Activated T-helper 9 cell treated with anti-CD3 and anti-CD28 coated beads, Interleukin-2, amount 50 U/mL, for 16 hours (primary cell): ENCODE data around the gene DYDC1.
"Not testable (repeated sequence)": the region's sequence is repeated elsewhere in the genome, so short reads cannot be mapped to it uniquely, and the experiment has no call there.

Source experiments
- DNase-seq: peaks from one replicate; pipeline ENCODE4 v3.0.0-alpha.2; 2020; ENCODE audit warnings: low read depth

The DYDC1 gene

DNA sequence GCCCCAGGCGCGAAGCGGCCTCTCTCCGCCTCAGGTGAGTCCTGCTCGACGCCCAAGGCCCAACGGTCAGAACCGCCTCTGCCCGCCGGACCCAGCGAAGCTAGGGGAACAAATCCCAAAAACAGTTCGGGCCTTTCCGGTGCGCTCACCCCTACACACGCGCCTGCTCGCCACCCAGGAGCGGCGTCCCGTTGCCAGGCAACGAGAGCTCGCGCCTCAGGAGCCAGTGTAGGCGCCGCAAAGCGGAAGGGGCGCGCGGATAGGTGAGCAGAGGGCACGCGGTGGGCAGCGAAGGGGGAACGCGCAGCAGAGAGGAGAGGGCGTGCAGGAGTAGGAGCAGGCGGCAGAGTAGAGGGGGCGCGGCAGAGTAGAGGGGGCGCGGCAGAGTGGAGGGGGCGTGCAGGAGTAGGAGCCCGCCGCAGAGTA, at the start of gene DYDC1, which contains the start of gene DYDC2:
Gene DYDC1 (minus strand): TSS at position 193 of the 426 bp plus-strand sequence. CDS start 4,154 bp downstream, outside the sequence.
Gene DYDC2 (plus strand): TSS at position 219 of the 426 bp plus-strand sequence. CDS start 5,663 bp downstream, outside the sequence.
- DNase-seq, result no peak

DNA sequence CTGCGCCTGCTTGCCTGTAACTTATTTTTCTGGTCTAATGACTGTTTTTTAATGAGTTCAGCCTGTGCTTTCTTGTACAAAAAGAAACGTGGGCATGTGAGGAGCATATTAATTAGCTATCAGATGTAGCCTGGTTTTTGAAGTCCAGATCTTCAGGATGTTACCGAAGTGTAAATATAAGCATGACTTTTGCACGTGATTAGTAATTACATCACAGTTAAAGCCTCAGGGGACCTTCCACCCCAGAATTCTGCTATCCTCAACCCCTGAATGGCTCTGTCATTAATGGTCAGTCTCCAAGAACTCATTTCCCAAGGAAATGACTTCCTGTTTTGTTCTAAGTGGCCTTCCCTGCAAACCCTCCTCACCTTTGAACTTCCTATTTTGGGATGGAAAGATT, 49.6 kb upstream of the DYDC1 start:
- no peak for DNase-seq

DNA sequence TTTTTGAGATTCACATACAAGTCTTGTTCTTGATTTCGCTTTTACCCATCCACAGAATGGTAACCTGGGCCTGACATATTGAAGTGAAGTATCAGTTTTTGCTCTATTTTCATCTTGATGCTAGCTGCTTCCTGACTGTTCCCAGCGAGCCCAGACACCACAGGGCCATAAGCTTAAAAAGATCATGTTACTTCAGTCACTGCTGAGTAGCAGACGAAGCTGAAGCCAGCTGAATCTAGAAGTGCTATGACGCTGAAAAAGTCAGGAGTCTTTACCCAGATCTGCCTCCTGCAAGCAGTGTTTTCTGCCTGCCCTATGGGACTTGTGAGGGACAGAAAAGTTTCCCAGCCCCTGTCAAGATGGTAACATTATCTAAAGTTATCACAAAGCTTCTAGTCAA, 49.1 kb upstream of the DYDC1 start:
- no peak for DNase-seq

DNA sequence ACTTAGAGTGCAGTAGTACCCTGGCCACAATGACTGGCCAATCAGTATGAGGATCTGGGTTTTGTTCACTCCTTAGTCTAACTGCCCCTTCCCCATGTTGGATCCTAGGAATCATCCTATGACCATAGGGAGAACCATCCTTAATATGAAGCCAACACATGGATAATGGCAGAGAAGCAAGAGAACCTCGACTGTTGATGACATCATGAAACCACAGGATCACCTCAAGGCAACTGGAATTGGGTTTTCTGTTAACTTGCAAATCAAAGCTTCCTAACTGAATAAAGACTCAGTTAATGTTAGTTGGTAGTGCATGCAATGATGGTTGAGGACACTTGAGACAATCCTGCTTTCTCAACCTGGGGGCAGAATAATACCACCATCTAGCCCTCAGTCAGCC, 48.5 kb upstream of the DYDC1 start:
- no peak for DNase-seq

DNA sequence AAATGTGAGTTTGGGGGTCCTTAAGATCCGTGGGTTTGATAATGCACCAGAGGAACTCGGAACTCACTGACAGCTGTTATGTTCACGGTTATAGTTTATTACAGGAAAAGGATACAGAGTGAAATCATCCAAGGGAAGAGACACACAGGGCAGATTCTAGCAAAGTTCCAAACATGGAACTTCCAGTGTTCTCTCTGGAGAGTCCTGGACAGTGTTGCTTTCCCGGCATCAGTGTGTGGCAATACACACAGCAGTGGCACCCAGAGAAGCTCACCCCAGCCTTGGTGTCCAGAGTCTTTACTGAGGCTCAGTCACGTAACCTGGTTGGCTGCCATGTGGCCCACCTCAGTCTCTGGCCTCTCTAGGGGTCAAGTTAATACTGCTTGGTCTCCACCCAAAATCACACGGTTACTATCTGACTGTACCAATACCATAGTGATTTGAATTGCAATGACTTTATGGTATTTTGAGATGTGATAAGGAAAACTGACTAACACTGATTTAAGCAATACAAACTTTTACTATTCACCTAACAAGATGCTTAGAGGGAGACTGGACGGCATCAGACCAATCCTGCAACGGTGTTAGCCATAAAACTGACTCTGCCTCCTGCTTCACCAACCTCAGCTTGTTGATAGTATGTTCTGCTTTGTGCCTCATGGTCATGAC, 43.7 kb upstream of the DYDC1 start:
- no peak for DNase-seq

DNA sequence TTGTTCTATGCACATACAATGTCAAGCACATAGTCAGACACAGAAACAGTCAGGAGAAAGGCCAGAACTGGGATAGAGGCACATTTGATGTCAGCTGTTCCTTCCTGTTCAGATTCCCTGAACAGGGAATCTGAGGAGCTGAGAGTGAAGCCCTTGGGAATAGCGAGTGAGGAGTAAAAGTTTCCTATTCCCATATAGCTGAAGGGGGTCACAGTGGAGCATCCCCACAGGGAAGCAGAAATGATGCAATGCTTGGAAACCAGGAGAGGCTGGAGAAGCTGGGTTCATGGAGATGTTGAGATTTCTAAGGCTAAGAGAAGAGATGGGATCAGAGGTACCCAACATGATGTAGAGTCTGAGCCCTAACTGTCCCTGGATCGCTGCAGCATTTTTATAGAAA, 40.5 kb upstream of the DYDC1 start:
- DNase-seq, result no peak

DNA sequence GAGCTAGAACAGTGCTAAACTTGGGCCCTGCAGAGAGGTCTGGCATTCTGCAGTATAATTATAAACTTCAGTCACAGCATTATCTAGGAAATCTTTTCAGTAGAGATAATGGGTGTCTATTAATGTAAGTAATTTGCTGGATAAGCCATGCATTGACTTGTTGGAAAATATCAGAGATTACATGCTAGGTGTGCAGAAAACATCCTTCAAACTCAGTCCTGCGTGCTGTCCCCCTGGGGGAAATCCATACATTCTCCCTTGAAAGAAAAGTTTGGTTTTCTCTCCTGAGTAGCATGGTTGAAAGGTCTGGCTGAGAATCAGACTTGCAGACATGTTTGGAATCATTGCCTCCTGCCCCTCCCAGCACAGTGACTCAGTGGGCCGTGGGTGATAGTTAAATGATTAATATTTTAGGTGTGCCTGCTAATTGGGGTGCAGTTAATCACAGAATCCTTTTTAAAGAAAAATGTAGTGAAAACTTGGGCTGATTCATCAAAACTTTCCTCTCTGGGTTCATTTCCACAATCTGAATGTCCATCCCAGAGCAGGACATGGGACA, 37.9 kb upstream of the DYDC1 start:
- DNase-seq, result no peak

DNA sequence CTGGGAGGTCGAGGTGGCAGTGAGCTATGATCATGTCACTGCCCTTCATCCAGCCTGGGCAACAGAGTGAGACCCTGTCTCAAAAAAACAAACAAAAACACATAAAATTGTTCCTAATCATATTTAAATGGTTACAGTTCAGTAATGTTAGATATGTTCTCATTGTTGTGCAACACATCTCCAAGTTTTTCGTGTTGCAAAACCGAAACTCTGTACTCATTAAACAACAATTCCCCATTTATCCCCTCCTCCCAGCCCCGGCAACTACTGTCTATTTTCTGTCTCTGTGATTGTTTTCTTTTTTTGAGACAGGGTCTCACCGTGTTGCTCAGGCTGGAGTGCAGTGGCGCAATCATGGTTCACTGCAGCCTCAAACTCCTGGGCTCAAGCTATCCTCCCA, 35.7 kb upstream of the DYDC1 start:
- DNase-seq, result no peak

DNA sequence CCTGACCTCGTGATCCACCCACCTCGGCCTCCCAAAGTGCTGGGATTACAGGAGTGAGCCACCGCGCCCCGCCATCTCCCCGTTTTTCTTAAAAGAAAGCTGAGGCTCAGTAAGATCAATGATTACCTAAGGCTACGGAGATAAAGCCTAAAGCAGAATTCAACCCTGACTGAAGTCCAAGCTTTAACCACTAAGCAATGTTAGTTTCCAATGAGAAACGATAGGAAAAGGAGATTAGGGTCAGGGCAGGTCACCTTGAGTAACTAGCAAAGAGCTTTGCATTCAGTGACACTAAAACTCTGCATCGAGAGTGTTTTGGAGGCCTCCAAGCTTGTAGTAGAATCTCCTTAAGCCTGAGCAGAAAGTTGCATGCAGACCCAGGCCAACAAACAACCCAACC, 34.2 kb upstream of the DYDC1 start:
- no peak for DNase-seq

DNA sequence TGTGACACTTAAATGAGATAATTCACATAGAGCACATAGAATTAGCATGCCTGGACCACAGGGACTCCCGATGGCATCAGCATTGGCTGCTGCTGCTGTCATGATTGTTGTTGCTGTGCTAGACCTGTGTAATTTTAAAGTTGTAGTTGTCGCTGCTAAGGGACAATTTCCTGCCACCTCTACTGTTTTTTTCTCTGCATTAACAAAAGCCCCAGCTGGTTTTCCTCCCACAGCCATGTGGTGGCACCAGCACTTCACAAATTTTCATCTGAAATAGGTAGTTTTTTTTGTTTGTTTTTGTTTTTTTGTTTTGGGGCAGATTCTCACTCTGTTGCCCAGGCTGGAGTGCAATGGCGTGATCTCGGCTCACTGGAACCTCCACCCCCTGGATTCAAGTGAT, 26.4 kb upstream of the DYDC1 start:
- DNase-seq, result no peak

DNA sequence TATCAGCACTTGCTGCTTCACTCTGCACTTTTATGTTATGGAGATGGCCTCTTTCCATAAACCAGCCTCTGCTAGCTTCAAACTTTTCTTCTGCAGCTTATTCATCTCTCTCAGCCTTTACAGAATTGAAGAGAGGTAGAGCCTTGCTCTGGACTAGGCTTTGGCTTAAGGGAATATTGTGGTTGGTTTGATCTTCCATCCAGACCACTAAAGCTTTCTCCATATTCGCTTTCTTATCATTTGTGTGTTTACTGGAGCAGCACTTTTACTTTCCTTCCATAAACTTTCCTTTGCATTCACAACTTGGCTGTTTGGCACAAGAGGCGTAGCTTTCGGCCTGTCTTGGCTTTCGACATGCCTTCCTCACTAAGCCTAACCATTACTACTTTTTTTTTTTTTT, 23.6 kb upstream of the DYDC1 start:
- DNase-seq, result no peak

DNA sequence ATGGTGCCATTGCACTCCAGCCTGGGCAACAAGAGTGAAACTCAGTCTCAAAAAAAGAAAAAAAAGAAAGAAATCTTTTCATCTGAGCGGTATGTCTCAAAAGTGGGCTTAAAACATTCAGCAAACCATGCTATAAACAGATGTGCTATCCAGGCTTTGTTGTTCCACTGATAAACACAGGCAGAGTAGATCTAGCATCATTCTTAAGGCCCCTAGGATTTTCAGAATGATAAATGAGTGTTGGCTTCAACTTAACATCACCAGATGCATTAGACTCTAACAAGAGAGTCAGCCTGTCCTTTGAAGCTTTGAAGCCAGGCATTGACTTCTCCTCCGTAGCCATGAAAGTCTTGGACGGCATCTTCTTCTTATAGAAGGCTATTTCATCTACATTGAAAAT, 23.1 kb upstream of the DYDC1 start:
- DNase-seq, result no peak

DNA sequence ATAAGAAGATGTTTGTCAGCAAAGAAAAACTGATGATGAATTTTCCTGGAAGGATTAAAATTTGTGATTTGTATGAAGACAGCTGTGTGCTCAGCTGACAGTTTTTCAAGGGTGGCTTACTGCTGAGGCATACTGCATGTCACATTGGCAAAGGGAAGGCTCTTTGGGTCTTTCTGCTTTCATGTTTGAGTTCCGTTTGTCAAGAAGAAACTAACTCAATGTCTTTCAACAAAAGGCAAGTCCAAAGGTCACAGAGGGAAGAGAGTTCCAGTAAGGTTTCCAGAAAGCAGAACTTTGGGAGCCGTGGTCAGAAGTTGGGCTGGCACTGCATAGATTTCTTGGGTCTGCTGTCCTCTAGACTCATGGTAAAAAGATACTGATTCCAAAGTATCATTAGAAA, 16.9 kb upstream of the DYDC1 start:
- DNase-seq, result no peak

DNA sequence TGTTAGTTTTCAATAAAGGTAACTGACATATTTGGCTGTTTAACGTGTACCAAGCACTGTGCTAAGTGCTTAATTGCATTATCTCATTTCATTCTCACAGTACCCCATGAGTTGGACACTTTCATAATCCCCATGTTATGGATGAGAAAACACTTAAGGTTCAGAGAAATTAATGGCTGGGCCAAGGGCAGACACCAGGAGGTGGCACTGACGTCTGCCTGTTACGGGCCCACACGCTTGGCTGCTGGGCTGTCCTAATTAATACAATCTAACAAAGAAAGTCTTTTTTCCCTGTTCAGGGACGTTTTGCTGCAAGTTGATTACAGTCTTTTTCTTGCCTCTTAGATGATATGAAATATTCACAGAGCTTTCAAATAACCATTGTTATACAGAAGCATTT, 16.1 kb upstream of the DYDC1 start:
- no peak for DNase-seq

DNA sequence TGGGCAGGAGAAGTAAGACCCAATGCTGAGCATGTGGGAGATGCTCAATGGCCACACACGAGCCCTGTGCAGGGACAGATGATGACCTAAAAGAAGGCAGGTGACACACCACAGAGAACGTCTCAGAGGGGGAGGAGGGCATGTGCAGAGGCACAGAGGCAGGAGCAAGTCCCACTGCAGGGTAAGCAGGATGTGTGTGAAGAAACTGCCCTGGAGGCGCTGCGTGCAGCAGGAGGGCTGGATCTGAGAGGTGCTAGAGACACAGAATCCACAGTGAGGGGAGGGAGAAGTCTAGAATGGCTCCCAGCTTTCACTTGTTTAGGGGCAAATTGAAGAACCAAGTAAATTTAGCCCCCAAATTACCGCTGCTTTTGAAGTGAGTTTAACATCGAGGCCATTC, 14.9 kb upstream of the DYDC1 start:
- DNase-seq, result no peak

DNA sequence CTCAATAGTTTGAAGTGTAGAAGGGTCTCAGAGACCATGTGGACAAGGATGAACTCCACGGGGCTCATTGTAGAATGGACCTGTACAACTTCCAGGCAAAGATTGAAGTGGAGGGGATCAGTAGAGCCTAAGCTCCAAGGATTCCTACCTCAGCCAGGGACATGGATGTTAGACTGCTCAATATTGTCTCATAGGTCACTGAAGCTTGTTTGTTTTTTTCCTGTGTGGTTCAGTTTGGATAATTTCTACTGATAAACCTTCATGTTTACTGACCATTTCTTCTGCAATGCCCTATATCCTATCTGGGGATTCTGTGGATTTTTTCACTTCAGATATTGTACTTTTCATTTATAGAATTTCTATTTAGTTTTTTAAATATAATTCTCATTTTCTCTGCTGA, 9.0 kb upstream of the DYDC1 start:
- DNase-seq, result no peak

DNA sequence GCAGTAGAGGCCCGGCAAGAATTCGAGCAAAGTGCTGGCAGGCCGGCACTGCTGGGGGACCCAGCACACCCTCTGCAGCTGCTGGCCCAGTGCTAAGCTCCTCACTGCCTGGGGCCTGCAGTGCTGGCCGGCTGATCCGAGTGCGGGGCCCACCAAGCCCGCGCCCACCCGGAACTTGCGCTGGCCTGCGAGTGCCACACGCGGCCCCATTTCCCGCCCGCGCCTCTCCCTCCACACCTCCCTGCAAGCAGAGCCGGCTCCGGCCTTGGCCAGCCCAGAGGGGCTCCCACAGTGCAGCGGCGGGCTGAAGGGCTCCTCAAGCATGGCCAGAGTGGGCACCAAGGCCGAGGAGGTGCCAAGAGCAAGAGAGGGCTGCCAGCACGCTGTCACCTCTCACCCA, 3.1 kb upstream of the DYDC1 start:
- no peak for DNase-seq

DNA sequence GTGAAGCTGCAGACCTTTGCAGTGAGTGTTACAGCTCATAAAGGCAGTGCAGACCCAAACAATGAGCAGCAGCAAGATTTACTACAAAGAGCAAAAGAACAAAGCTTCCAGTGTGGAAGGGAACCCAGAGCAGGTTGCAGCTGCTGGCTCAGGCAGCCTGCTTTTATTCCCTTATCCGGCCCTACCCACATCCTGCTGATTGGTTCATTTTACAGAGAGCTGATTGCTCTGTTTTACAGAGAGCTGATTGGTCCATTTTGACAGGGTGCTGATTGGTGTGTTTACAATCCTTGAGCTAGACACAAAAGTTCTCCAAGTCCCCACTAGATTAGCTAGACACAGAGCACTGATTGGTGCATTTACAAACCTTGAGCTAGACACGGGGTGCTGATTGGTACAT, 2.4 kb upstream of the DYDC1 start:
- not testable (repeated sequence) for DNase-seq

DNA sequence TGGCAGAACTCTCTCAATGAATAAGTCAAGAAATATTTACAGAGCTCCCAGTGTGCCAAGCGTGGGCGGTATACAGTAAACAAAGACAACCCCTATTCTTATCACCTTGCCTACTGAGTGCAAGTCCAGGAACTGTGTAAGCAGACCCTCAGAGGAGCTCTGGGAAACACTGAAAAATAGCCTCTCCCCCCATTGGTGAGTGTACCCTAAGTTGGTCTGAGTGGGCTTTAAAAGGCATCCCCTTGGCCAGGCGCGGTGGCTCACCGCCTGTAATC, 1.2 kb upstream of the DYDC1 start:
- DNase-seq, result no peak

DNA sequence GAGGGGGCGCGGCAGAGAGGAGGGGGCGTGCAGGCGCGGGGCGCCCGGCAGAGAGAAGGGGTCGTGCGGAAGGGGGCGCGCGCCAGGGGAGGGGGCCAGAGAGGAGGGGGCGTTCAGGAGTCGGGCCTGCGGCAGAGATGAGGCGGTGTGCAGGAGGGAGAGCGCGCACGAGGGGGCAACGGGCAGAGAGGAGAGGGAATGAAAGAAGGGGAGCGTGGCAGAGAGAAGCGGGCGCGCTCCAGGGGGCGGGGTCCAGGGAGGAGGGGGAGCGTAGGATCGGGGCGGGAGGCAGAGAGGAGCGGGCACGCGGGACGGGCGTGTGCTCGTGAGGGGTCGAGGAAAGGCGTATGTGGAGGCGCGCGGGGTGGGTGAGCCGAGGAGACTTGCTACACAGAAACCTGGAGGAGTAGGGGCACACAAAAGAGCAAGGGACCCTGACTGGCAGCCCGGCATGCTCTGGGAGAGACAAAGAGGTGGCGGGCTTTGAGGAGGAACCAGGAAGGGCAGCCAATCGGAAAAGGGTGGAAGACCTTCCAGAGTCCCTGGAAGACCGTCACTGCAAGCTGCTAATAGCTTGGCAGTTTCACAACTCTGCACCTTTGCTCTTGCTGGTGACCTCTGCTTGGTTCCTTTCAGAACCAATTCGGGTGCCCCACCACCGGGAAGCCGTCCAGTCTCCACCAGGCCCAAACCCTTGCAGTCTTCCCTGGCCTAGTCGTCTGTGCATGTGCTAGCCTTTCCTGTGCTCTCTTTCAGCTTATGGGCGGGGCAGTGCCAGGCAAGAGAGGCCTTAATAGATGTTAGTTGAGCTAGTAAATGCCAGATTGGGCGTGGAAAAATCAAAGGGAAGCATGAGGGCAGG, 665 bp upstream of the DYDC1 start:
- DNase-seq, result no peak

DNA sequence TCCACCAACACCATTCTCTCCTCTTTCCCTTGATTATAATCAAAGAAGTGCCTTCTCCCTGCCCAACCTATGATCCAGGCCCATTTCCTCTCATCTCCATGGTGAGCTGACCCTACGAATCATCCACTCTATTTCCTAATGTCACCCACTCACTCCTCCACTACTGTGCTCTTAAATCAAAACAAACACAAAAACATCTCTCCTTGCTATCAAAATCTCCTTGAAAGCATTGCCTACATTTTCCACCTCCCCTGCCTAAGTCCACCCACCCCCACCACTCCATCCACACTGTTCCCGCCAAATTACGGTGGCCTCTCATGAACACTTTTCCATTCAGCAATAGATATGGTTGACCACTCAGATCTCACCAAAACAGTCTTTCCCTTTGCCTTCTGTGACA, 5.3 kb downstream of the DYDC1 start:
- DNase-seq, result no peak

DNA sequence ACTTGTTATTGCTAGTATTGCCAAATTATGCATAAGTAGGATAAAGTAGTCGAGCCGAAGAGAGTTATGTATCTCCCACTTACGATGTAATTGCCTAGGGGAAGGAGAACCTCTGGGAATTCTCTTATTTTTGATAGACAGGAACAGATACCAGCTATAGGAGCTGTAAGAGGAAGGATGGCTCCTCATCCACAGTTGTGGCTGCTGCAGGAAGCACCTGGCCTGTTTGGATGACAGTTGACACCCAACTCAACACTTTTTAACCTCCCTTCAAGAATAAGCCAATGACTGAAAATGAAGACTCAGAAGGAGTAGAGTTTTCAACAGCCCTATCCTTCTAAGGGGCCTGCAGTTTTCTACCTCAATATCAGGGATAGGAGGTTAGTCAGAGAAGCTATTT, 6.3 kb downstream of the DYDC1 start:
- no peak for DNase-seq

DNA sequence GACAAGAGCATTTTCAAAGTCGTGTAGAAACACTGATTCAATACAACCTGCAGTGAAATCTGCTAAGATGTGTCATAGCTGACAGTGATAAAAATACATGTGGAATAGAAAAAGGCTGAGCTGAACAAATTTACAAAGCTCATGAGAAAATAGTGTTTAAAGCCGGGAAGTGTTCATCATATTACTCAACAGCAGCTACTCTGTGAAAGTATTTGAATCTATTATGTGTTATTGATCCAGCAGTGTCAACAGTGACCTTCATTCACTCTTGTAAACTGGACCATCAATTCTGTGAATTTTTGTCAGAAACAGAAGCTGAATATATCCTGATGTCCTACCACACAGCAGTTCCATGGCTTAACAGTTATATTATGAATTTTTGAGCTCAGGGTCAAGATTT, 11.6 kb downstream of the DYDC1 start:
- no peak for DNase-seq

DNA sequence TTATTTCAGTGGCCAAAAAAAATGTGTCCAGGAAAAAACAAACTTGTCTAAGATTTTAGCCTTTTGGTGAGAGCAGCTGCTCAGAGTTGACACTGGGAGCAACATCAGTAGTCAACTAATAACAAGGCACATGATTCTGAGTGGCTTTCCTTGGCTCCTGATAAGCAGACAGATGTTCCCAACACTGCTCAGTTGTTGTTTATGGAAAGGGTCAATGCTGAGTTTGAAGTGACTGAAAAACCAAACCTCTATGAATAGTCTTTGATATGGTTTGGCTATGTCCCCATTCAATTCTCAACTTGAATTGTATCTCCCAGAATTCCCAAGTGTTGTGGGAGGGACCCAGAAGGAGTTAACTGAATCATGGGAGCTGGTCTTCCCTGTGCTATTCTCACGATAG, 12.3 kb downstream of the DYDC1 start:
- no peak for DNase-seq
